Peyer's patch (tissue), 4 donors: Measurements from ENCODE around the gene PPP6R3. TPM values are rescaled to one million over a fixed set of nuclear protein-coding genes. Genes with fewer than 3 reads are reported as not detected.

ENCODE experiments used
- DNase-seq, 3 donors: peaks; one replicate each; pipeline ENCODE4 v3.0.0-alpha.2; 2017 to 2019
- H3K27ac ChIP-seq, 4 donors: fragments of 200-600 bp; sonication (generic); one replicate each; pipeline ENCODE4 v1.5.1; 2016 to 2019
- H3K27me3 ChIP-seq, 2 donors: fragments of 200-600 bp; sonication (generic); one replicate each; pipeline ENCODE4 v1.5.1; 2019
- H3K36me3 ChIP-seq, 3 donors: fragments of 200-600 bp; sonication (generic); one replicate each; pipeline ENCODE4 v1.5.1; 2016 to 2019
- H3K4me1 ChIP-seq, 4 donors: fragments of 200-600 bp; sonication (generic); one replicate each; pipeline ENCODE4 v1.5.1; 2016 to 2019
- H3K4me3 ChIP-seq, 4 donors: fragments of 200-600 bp; sonication (generic); 1 replicate in 3 of 4; 2 replicates in 1 of 4; pipeline ENCODE4 v1.5.1; 2016 to 2019; ENCODE audit warnings: mild to moderate bottlenecking in 1 of 4
- H3K9me3 ChIP-seq, 4 donors: fragments of 200-600 bp; sonication (generic); one replicate each; pipeline ENCODE4 v1.5.1; 2016 to 2019; ENCODE audit warnings: mild to moderate bottlenecking in 1 of 4
- CTCF ChIP-seq, 6 experiments: fragments of 450-650 bp in 4 of 6; fragments of 200-600 bp in 2 of 6; sonication (generic) in 1 of 6; IDR thresholded peaks; one replicate each; pipeline ENCODE4 v1.5.1; 2017 to 2019; ENCODE audit warnings: antibody characterized with exemption in 6 of 6, mild to moderate bottlenecking in 3 of 6, moderate library complexity in 1 of 6
- POLR2A ChIP-seq, 2 donors: fragments of 450-650 bp; IDR thresholded peaks; one replicate each; pipeline ENCODE4 v1.5.1; 2017; ENCODE audit warnings: antibody characterized with exemption in 2 of 2, mild to moderate bottlenecking in 2 of 2, moderate library complexity in 2 of 2
- total RNA-seq, 4 donors: library from RNA; depleted of rRNA; stranded (reverse); fragments of >200 nt; gene quantifications; one replicate each; pipeline ENCODE4 v1.1.0, GENCODE V29; 2016

PPP6R3 gene, protein sequence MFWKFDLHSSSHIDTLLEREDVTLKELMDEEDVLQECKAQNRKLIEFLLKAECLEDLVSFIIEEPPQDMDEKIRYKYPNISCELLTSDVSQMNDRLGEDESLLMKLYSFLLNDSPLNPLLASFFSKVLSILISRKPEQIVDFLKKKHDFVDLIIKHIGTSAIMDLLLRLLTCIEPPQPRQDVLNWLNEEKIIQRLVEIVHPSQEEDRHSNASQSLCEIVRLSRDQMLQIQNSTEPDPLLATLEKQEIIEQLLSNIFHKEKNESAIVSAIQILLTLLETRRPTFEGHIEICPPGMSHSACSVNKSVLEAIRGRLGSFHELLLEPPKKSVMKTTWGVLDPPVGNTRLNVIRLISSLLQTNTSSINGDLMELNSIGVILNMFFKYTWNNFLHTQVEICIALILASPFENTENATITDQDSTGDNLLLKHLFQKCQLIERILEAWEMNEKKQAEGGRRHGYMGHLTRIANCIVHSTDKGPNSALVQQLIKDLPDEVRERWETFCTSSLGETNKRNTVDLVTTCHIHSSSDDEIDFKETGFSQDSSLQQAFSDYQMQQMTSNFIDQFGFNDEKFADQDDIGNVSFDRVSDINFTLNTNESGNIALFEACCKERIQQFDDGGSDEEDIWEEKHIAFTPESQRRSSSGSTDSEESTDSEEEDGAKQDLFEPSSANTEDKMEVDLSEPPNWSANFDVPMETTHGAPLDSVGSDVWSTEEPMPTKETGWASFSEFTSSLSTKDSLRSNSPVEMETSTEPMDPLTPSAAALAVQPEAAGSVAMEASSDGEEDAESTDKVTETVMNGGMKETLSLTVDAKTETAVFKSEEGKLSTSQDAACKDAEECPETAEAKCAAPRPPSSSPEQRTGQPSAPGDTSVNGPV
- total RNA-seq = 100 to 1,000 TPM; 130 to 282 (median 156) TPM

GRCh38 chr11:68460741-68461574 lies at the start of gene PPP6R3:
PPP6R3 (plus strand) TSS chr11:68460752; CDS start chr11:68537665, 76,913 bp downstream.
- peak within 1 kb of the TSS; percentile 77 to 98 (median 91) for H3K4me3 ChIP-seq
- peaks cover 0 to 38% (median 5%) of the 10 kb centered on the region in 4 donors for H3K4me1 ChIP-seq
- no peaks in the 10 kb centered on the region for H3K36me3 ChIP-seq
- DNase-seq = no peak
- no peaks in the 10 kb centered on the region for H3K9me3 ChIP-seq
- H3K27ac ChIP-seq = peak within 1 kb of the TSS; percentile 91 to 99 (median 98)
- TF ChIP-seq CTCF (IDR thresholded peaks at IDR 0.05) = peak in 1 of 6 experiments; percentile 28
- TF ChIP-seq POLR2A (IDR thresholded peaks at IDR 0.05) = peak; percentile 28 to 50
- no peaks in the 10 kb centered on the region for H3K27me3 ChIP-seq

- peak in 2 of 3 donors; percentile 72 to 82 for DNase-seq
- Histone ChIP-seq H3K27ac (peak overlapping the region in 2 of 4 donors; percentile 50 to 56), H3K4me1 (peaks cover 0 to 11% (median 0%) of the 10 kb centered on the region in 4 donors), H3K9me3 (no peaks in the 10 kb centered on the region), H3K4me3 (no peak overlapping the region), H3K36me3 (peaks cover 0 to 78% (median 0%) of the 10 kb centered on the region in 3 donors), H3K27me3 (no peaks in the 10 kb centered on the region)
- TF ChIP-seq POLR2A (IDR thresholded peaks at IDR 0.05) (no peak), CTCF (IDR thresholded peaks at IDR 0.05) (no peak)
Observed at GRCh38 chr11:68411501-68411991, 49.0 kb upstream of the PPP6R3 start.

DNA sequence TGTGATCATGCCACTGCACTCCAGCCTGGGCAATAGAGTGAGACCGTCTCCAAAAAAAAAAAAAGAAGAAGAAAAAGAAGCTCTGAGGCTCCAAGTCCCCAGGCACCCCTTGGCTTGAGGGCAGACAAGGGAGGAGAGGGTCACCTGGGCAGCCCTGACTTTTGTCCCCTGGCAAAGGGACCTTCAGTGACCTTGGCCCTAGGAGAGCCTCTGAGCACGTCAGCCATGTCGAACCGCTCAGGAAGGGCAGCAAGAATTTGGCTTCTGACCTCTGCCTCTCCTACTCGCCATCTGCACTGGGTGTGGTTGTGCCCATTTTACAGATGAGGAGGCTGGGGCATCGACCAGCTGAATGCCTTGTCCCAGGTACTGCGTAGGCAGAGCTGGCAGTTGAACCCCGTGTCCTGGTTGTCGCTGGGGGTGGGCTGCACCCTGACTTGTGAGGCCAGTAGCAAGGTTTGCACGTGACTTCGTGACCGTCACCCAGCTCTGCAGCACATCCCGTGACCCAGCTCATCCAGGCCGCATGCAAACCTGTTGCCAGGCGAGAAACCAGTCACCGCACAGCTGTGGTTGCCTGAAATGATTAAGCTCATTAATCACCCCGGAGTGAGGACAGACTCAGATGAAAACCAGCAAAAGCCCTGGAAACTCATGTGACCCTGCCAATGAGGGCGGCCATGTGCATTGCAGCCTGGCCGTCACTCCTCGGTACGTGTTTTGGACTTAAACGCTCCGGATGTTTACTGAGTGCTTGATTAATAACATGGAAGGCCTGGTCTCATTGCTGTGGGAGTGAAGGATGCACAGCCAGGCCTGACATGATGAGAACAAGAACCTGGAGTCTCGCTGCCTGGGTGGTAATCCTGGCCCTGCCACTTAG lies 47.7 kb upstream of the PPP6R3 start:
- peak in 2 of 3 donors; percentile 47 to 54 for DNase-seq
- peaks cover 0 to 81% (median 0%) of the 10 kb centered on the region in 3 donors for H3K36me3 ChIP-seq
- H3K4me1 ChIP-seq = peaks cover 0 to 11% (median 0%) of the 10 kb centered on the region in 4 donors
- TF ChIP-seq POLR2A (IDR thresholded peaks at IDR 0.05) (no peak), CTCF (IDR thresholded peaks at IDR 0.05) (no peak)
- no peak overlapping the region for H3K4me3 ChIP-seq
- H3K9me3 ChIP-seq = no peaks in the 10 kb centered on the region
- peak overlapping the region in 3 of 4 donors; percentile 17 to 50 (median 39) for H3K27ac ChIP-seq
- no peaks in the 10 kb centered on the region for H3K27me3 ChIP-seq

GRCh38 chr11:68413591-68413999 lies 47.0 kb upstream of the PPP6R3 start:
- Histone ChIP-seq H3K4me3 (no peak overlapping the region), H3K27ac (peak overlapping the region in 3 of 4 donors; percentile 17 to 50 (median 34)), H3K4me1 (peaks cover 0 to 11% (median 0%) of the 10 kb centered on the region in 4 donors), H3K27me3 (no peaks in the 10 kb centered on the region), H3K36me3 (peaks cover 0 to 85% (median 0%) of the 10 kb centered on the region in 3 donors), H3K9me3 (no peaks in the 10 kb centered on the region)
- TF ChIP-seq CTCF (IDR thresholded peaks at IDR 0.05) (no peak), POLR2A (IDR thresholded peaks at IDR 0.05) (no peak)
- no peak for DNase-seq
